ENCODE data around the gene RPUSD1.

DNA sequence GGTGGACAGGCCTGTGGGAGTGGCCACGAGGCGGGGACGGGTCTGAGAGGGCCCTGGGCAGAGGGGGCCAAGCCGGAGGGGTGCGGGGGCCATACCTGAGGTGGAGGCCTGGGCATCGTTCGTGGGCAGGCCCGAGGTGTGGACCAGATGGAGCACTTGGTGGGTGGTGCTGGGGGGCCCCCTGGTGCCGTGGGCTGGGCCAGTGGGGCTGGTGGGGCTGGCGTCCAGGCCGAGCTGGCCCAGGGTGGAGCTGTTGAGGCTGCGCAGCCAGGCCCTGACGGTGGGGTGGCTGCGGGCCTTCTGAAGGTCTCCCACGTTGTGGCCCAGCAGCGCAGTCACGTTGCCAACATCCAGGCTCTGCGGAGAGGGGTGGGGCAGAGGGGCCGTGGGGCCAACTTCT, 18.2 kb downstream of the RPUSD1 start:
- TF ChIP-seq CTCF (optimal IDR thresholded peaks at IDR 0.05 in 1 of 3, IDR thresholded peaks at IDR 0.05 in 1 of 3, conservative IDR thresholded peaks at IDR 0.05 in 1 of 3; ENCODE audit: extremely low read depth in 1 of 3, insufficient read depth in 2 of 3, low read length in 3 of 3): no peak
- no peak for TF ChIP-seq EZH2 (IDR thresholded peaks at IDR 0.05; ENCODE audit: low read length)

All from keratinocyte (primary cell).